Raji (cell line): Measurements from ENCODE around the gene SLIT1.

Source experiments
- POLR2A ChIP-seq: IDR thresholded peaks from 2 replicates; pipeline ENCODE4 v1.6.1; 2011; ENCODE audit warnings: low read depth, low read length, control low read depth; ENCODE audit not compliant: insufficient read depth

Gene SLIT1

DNA sequence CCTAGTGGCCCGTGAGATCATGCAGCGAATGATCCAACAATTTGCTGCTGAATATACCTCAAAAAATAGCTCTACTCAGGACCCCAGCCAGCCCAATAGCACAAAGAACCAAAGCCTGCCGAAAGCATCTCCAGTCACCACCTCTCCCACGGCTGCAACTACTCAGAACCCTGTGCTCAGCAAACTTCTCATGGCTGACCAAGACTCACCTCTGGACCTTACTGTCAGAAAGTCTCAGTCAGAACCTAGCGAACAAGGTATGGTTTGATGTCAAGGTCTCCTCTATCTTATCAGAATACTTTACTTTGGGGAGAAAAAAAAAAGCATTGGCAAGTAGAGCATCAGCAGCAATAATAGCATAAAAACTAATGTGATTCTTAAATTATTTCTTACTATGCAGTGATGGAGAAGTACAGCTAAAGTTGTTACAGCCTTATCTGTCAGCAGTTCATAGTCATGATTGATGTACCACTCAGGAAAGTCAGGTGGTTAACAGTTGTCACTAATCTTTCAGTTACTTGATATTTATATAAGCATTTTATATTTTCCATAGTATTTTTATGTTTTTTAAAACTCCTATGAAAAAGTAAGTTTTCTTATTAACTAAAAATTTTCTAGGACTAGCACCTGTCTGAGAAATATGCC is 236.6 kb downstream of the SLIT1 start:
- no peak for TF ChIP-seq POLR2A
